Prostate gland (tissue), 2 donors: Measurements from ENCODE around the gene PCP4. TPM values are rescaled to one million over a fixed set of nuclear protein-coding genes. Genes with fewer than 3 reads are reported as not detected.

ENCODE experiments used
- DNase-seq: peaks from one replicate; pipeline ENCODE4 v3.0.0-alpha.2; 2019; ENCODE audit warnings: low spot score
- H3K27ac ChIP-seq, 2 donors: fragments of 200-600 bp; sonication (generic); 2 replicates each; pipeline ENCODE4 v1.5.1; 2017 to 2019
- H3K27me3 ChIP-seq: fragments of 200-600 bp; sonication (generic); replicated peaks from 2 replicates; pipeline ENCODE4 v1.5.1; 2019; ENCODE audit not compliant: insufficient read depth
- H3K36me3 ChIP-seq, 2 donors: fragments of 200-600 bp; sonication (generic); 1 replicate in 1 of 2; 2 replicates in 1 of 2; pipeline versions ENCODE4 v1.5.1 to v1.8.1; 2017 to 2019
- H3K4me1 ChIP-seq: fragments of 200-600 bp; sonication (generic); replicated peaks from 2 replicates; pipeline ENCODE4 v1.5.1; 2019
- H3K4me3 ChIP-seq, 2 donors: fragments of 200-600 bp; sonication (generic); 2 replicates each; pipeline ENCODE4 v1.5.1; 2017 to 2019
- H3K9me3 ChIP-seq: fragments of 200-600 bp; sonication (generic); 2 replicates; pipeline ENCODE4 v1.5.1; 2017
- POLR2A ChIP-seq: fragments of 450-650 bp; IDR thresholded peaks from one replicate; pipeline ENCODE4 v1.6.1; 2016; ENCODE audit warnings: antibody characterized with exemption, mild to moderate bottlenecking
- POLR2AphosphoS5 ChIP-seq: sonication (generic); formaldehyde crosslinking; IDR thresholded peaks from one replicate; pipeline ENCODE4 v1.6.1; 2017; ENCODE audit warnings: antibody characterized with exemption
- WGBS: methylation state at CpG from one replicate; pipeline ENCODE4 v1.1.5; 2018; 5-methylcytosine and 5-hydroxymethylcytosine counted together
- intact Hi-C: fragments of 100-400 bp; cut with DNase I; formaldehyde crosslinking; loops from one replicate; pipeline ENCODE4 v1.14.2; 2022
- total RNA-seq, 2 donors: library from RNA; depleted of rRNA; stranded (reverse); fragments of >200 nt; gene quantifications; one replicate each; pipeline ENCODE4 v1.1.0, GENCODE V29; 2016
- TF ChIP-seq, protein P1 (sequence below), 4 experiments: fragments of 200-600 bp in 2 of 4; fragments of 450-650 bp in 2 of 4; sonication (generic) in 2 of 4; IDR thresholded peaks; 1 replicate in 3 of 4; 2 replicates in 1 of 4; pipeline ENCODE4 v1.5.1; 2016 to 2019; ENCODE audit warnings: antibody characterized with exemption in 4 of 4, mild to moderate bottlenecking in 2 of 4, moderate library complexity in 2 of 4

The PCP4 gene
- total RNA-seq, 2 donors from 2014 or later, result 33.9 to 71.9 TPM

DNA sequence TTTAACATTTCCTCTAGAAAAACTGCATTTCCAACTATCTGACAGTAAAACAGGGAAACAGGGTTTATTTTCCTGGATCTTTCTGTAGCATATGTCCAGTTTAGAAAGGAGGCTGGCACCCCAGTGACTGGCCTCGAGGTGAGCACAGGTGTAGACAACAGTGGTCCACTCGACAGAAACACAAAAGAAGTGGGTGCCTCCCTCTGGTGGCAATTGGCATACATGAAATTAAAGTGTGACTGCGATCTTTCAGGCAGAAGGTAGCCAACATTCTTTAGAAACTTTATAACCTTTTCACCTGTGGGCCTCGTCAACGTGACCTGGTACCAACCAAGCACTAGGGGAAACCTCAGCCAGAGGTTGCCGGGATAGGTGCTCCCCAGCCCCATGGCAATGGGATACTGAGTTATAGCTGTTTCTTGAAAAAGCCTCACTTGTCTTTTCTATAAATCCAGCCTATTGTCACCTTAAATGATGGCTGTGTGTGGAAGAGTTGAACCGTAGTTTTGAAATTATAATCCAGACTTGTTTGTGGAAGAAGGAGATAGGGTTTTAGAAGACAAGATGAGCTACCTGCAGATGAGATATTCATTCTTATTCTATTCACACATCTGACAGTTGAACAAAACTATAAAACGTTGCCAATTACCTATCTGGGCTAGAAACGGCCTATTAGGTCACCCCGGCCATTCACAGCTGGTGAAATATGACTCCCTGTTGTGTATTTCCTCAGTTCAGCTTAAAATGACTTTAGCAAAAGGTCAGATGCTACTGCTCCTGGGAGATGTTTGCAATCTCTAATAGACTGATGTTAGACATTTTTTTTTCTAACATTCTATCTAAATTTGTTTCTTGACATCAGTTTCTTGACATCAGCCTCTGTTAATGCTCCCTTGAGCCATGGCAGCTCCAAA, 44.3 kb downstream of the PCP4 start:
- intact Hi-C loops, result no loop called here
- WGBS, result 64% methylated on average over 10 of the region's 10 CpGs

DNA sequence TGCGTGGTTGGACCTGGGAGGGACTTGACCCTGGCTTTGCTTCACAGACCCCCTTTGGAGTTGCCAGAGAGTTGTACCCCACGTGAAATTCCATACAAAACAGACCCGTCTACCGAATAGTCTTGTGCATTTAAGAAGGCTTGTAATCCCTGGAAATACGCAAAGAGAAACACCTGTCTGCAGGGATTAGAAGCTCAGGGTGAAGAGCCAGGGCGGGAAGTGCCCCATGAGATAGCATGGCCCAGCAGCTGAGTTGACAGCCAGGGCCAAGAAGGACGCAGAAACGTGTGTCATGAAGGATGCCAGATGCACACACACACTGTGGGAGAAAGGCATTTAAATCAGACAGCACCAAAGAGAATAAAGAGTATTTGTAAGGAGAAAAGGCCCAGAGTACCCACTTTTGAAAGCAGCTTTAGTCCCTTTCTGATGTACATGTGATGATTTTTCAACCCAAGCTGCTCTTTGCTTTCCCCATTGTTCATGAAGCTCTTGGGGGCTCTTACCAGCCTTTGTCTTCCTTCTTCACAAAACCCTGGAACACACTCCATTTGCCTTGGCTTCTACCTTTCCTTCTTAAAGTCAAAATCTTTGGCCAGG, 46.6 kb downstream of the PCP4 start:
- intact Hi-C loops, result no loop called here

More for the DNA sequence above, 44.3 kb downstream of the PCP4 start:
- no peaks in the 10 kb centered on the region for H3K27me3 ChIP-seq
- no peaks in the 10 kb centered on the region for H3K9me3 ChIP-seq
- no peak for DNase-seq
- H3K36me3 ChIP-seq, result no peaks in the 10 kb centered on the region
- no peaks in the 10 kb centered on the region for H3K4me1 ChIP-seq
- H3K27ac ChIP-seq, result no peak overlapping the region
- H3K4me3 ChIP-seq, result no peak overlapping the region
- TF ChIP-seq, protein P1, sequence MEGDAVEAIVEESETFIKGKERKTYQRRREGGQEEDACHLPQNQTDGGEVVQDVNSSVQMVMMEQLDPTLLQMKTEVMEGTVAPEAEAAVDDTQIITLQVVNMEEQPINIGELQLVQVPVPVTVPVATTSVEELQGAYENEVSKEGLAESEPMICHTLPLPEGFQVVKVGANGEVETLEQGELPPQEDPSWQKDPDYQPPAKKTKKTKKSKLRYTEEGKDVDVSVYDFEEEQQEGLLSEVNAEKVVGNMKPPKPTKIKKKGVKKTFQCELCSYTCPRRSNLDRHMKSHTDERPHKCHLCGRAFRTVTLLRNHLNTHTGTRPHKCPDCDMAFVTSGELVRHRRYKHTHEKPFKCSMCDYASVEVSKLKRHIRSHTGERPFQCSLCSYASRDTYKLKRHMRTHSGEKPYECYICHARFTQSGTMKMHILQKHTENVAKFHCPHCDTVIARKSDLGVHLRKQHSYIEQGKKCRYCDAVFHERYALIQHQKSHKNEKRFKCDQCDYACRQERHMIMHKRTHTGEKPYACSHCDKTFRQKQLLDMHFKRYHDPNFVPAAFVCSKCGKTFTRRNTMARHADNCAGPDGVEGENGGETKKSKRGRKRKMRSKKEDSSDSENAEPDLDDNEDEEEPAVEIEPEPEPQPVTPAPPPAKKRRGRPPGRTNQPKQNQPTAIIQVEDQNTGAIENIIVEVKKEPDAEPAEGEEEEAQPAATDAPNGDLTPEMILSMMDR (IDR thresholded peaks at IDR 0.05), result peak in 1 of 4 experiments; percentile 26
- no peak for TF ChIP-seq POLR2A
- no peak for TF ChIP-seq POLR2AphosphoS5

GRCh38 chr21:39915881-39916280, 48.6 kb downstream of the PCP4 start:
- intact Hi-C loops, result no loop called here
- no peak for DNase-seq
- Histone ChIP-seq H3K36me3 (no peaks in the 10 kb centered on the region), H3K9me3 (no peaks in the 10 kb centered on the region), H3K4me1 (no peaks in the 10 kb centered on the region), H3K27ac (no peak overlapping the region), H3K27me3 (no peaks in the 10 kb centered on the region), H3K4me3 (no peak overlapping the region)
- TF ChIP-seq POLR2A (no peak), POLR2AphosphoS5 (no peak)
- TF ChIP-seq, protein P1 (IDR thresholded peaks at IDR 0.05), result no peak
- 48% methylated on average over 1 of the region's 1 CpG for WGBS

More for the DNA sequence above, 46.6 kb downstream of the PCP4 start:
- Histone ChIP-seq H3K4me3 (no peak overlapping the region), H3K4me1 (no peaks in the 10 kb centered on the region), H3K36me3 (no peaks in the 10 kb centered on the region), H3K9me3 (no peaks in the 10 kb centered on the region), H3K27ac (no peak overlapping the region), H3K27me3 (no peaks in the 10 kb centered on the region)
- TF ChIP-seq POLR2A (no peak), POLR2AphosphoS5 (no peak)
- TF ChIP-seq, protein P1 (IDR thresholded peaks at IDR 0.05), result no peak
- 77% methylated on average over 8 of the region's 8 CpGs for WGBS
- DNase-seq, result no peak

- Histone ChIP-seq H3K36me3 (no peaks in the 10 kb centered on the region), H3K4me3 (no peak overlapping the region), H3K4me1 (no peaks in the 10 kb centered on the region), H3K27me3 (no peaks in the 10 kb centered on the region), H3K27ac (no peak overlapping the region), H3K9me3 (no peaks in the 10 kb centered on the region)
- TF ChIP-seq POLR2A (no peak), POLR2AphosphoS5 (no peak)
- TF ChIP-seq, protein P1 (IDR thresholded peaks at IDR 0.05), result no peak
- WGBS, result 52% methylated on average over 4 of the region's 4 CpGs
- intact Hi-C loops, result no loop called here
- no peak for DNase-seq
Measured at GRCh38 chr21:39918558-39918957, 51.3 kb downstream of the PCP4 start.
